ENCODE results near the gene KRTAP6-1.

Gene KRTAP6-1

DNA sequence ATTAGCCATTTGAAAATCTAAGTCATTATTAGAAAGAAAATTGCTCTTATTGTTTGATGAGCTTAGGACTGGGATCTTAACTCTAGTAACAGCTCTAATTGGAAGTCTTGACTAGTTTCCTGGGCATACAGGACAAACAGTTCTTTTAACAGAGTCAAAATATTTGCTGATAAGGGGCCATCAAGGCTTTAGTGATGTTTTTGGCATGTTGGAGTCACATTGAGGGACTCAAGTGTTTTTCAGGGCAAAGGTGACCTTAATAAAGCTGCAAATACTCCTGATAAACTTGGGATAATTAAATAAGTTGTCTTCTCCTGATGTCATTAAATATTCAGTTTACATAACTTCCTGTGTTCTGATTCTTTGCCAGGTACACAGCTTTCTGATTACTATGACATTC is 46.1 kb downstream of the KRTAP6-1 start:
- no peak for DNase-seq

DNA sequence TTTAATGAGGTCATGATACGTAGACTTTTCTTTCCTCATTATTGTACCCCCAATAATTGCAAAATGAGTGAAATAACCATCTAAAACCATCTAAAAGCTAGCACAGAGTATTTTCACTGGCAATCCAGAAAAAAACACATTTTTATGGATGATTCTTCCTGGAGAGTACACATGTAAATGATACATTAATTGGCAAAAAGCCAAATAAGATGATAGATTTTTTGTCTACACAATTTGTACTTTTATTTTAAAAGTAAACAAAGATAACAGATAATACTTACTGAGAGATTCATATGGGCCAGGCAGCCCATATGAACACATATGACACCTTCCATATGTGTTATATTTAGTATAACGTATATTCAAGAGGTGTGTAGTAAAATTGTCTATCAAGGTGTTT is 50.1 kb downstream of the KRTAP6-1 start:
- no peak for DNase-seq

Data from NCI-H510A (cell line).